CD4-positive, alpha-beta T cell (primary cell): Measurements from ENCODE around the gene APOA4. TPM values are rescaled to one million over a fixed set of nuclear protein-coding genes. Genes with fewer than 3 reads are reported as not detected.
A peak's percentile ranks its signal among the peaks of the same experiment; 100 is the strongest.

ENCODE experiments used
- ATAC-seq: fragments of 200-7000 bp; cut with Tn5 transposase; one replicate; pipeline ENCODE4 v1.10.0; 2022; ENCODE audit warnings: mild to moderate bottlenecking; ENCODE audit not compliant: poor library complexity
- CTCF ChIA-PET: fragments of 350-600 bp; sonication (Branson Sonifier 250); formaldehyde crosslinking; loops from one replicate; lab custom pipeline; 2021; ENCODE audit warnings: antibody characterized with exemption, inconsistent platforms; lab: Charles Lee
- POLR2A ChIA-PET: fragments of 350-600 bp; sonication (Branson Sonifier 250); formaldehyde crosslinking; loops from one replicate; lab custom pipeline; 2021; ENCODE audit warnings: antibody characterized with exemption, inconsistent platforms; lab: Charles Lee
- DNase-seq, 14 experiments: peaks; one replicate each; pipeline ENCODE4 v3.0.0-alpha.2; 2013 to 2020; ENCODE audit warnings: mixed read lengths in 2 of 14
- H3K27ac ChIP-seq, 2 donors: one replicate each; pipeline versions ENCODE4 v1.5.1 to v1.7.0; 2013; ENCODE audit warnings: low read length in 2 of 2, low read depth in 1 of 2, mild to moderate bottlenecking in 1 of 2
- H3K27me3 ChIP-seq, 2 experiments: 1 replicate in 1 of 2; 2 replicates in 1 of 2; pipeline versions ENCODE4 v1.6.1 to v1.7.0; 2013; ENCODE audit warnings: low read length in 2 of 2, control low read depth in 1 of 2, mild to moderate bottlenecking in 1 of 2, moderate library complexity in 1 of 2; ENCODE audit not compliant: insufficient read depth in 2 of 2, control insufficient read depth in 1 of 2
- H3K36me3 ChIP-seq: one replicate; pipeline ENCODE4 v1.6.1; 2013; ENCODE audit warnings: low read length, control low read depth; ENCODE audit not compliant: insufficient read depth
- H3K4me1 ChIP-seq: one replicate; pipeline ENCODE4 v1.6.1; 2013; ENCODE audit warnings: low read length, control low read depth; ENCODE audit not compliant: insufficient read depth
- H3K4me3 ChIP-seq: one replicate; pipeline ENCODE4 v1.5.1; 2013; ENCODE audit warnings: mild to moderate bottlenecking, low read length, moderate library complexity
- H3K9me3 ChIP-seq, 2 experiments: 1 replicate in 1 of 2; 2 replicates in 1 of 2; pipeline versions ENCODE4 v1.6.1 to v1.7.0; 2013; ENCODE audit warnings: low read length in 2 of 2, mild to moderate bottlenecking in 2 of 2, control low read depth in 1 of 2, moderate library complexity in 1 of 2; ENCODE audit not compliant: control insufficient read depth in 1 of 2, insufficient read depth in 1 of 2
- H3K27ac Mint-ChIP-seq: one replicate; pipeline ENCODE4 v1.8.0; 2020; ENCODE audit warnings: mixed read lengths
- H3K27me3 Mint-ChIP-seq: one replicate; pipeline ENCODE4 v1.8.0; 2021; ENCODE audit warnings: mixed read lengths
- H3K36me3 Mint-ChIP-seq: one replicate; pipeline ENCODE4 v1.8.0; 2021; ENCODE audit warnings: low read depth, mixed read lengths
- H3K4me1 Mint-ChIP-seq: one replicate; pipeline ENCODE4 v1.8.0; 2021; ENCODE audit warnings: low read depth, mixed read lengths
- H3K4me3 Mint-ChIP-seq: one replicate; pipeline ENCODE4 v1.8.0; 2020; ENCODE audit warnings: mild to moderate bottlenecking, mixed read lengths
- H3K9me3 Mint-ChIP-seq: one replicate; pipeline ENCODE4 v1.8.0; 2020; ENCODE audit warnings: mixed read lengths
- CTCF ChIP-seq: fragments of 200-600 bp; IDR thresholded peaks from one replicate; pipeline ENCODE4 v1.8.0; 2022; ENCODE audit warnings: antibody characterized with exemption, mild to moderate bottlenecking
- intact Hi-C, 2 experiments: fragments of 100-400 bp; cut with DNase I in 1 of 2; cut with micrococcal nuclease in 1 of 2; formaldehyde crosslinking; loops; one replicate each; pipeline versions ENCODE4 v1.15.1 to v1.9.0; 2023 to 2025; cut with DNase I, micrococcal nuclease
- total RNA-seq, 174 experiments: library from RNA in 2 of 174; stranded (reverse) in 2 of 174; gene quantifications; one replicate each; pipeline ENCODE4 v1.2.3 and lab custom pipeline; 2021 to 2026

APOA4 gene
- total RNA-seq, 2 experiments from 2014 or later: not detected

- peaks cover 38% of the 10 kb centered on the region for H3K36me3 Mint-ChIP-seq
- no peaks in the 10 kb centered on the region for H3K9me3 Mint-ChIP-seq
- H3K36me3 ChIP-seq: peaks cover 30% of the 10 kb centered on the region
- no peak for TF ChIP-seq CTCF
- ChIA-PET CTCF (interaction anchor here (1.7 kb wide), 1 partner anchor 264 kb away, joined by 3 read pairs; no protein-coding TSS in a partner anchor), POLR2A (no interaction called here)
- ATAC-seq (no peak), DNase-seq (no peak)
- no peak overlapping the region for H3K27ac Mint-ChIP-seq
- peak overlapping the region; percentile 23 for H3K4me3 Mint-ChIP-seq
- H3K4me1 ChIP-seq: no peaks in the 10 kb centered on the region
- no peaks in the 10 kb centered on the region for H3K27me3 ChIP-seq
- no peaks in the 10 kb centered on the region for H3K4me1 Mint-ChIP-seq
- H3K27ac ChIP-seq: no peak overlapping the region
- intact Hi-C loops: no loop called here
- no peak overlapping the region for H3K4me3 ChIP-seq
- H3K9me3 ChIP-seq: no peaks in the 10 kb centered on the region
- H3K27me3 Mint-ChIP-seq: no peaks in the 10 kb centered on the region
Observed at GRCh38 chr11:116842117-116842516, 19.0 kb upstream of the APOA4 start.

- Histone ChIP-seq H3K4me3 (no peak overlapping the region), H3K9me3 (no peaks in the 10 kb centered on the region), H3K4me1 (peaks cover 7% of the 10 kb centered on the region), H3K27ac (no peak overlapping the region), H3K27me3 (no peaks in the 10 kb centered on the region), H3K36me3 (peaks cover 18% of the 10 kb centered on the region)
- DNase-seq: no peak
- intact Hi-C loops: no loop called here
- Mint-ChIP-seq H3K36me3 (peaks cover 25% of the 10 kb centered on the region), H3K27me3 (no peaks in the 10 kb centered on the region), H3K27ac (no peak overlapping the region), H3K9me3 (no peaks in the 10 kb centered on the region), H3K4me3 (no peak overlapping the region), H3K4me1 (peaks cover 4% of the 10 kb centered on the region)
- POLR2A ChIA-PET: no interaction called here
- CTCF ChIA-PET: interaction anchor here (1.2 to 1.7 kb wide), 2 partner anchors 12 to 265 kb away, joined by 3 read pairs; no protein-coding TSS in a partner anchor
- TF ChIP-seq CTCF: no peak
- ATAC-seq: no peak
Observed at GRCh38 chr11:116840746-116841296, 17.7 kb upstream of the APOA4 start.

- ChIA-PET CTCF (interaction anchor here (1.2 kb wide), 1 partner anchor 13 kb away, joined by 3 read pairs; no protein-coding TSS in a partner anchor), POLR2A (no interaction called here)
- Histone ChIP-seq H3K27ac (no peak overlapping the region), H3K4me3 (no peak overlapping the region), H3K4me1 (peaks cover 12% of the 10 kb centered on the region), H3K9me3 (no peaks in the 10 kb centered on the region), H3K27me3 (no peaks in the 10 kb centered on the region), H3K36me3 (peaks cover 12% of the 10 kb centered on the region)
- peak; percentile 14 for TF ChIP-seq CTCF
- DNase-seq (peak in 1 of 14 experiments; percentile 29), ATAC-seq (no peak)
- peaks cover 20% of the 10 kb centered on the region for H3K36me3 Mint-ChIP-seq
- no peak overlapping the region for H3K4me3 Mint-ChIP-seq
- no peaks in the 10 kb centered on the region for H3K9me3 Mint-ChIP-seq
- peaks cover 6% of the 10 kb centered on the region for H3K4me1 Mint-ChIP-seq
- H3K27me3 Mint-ChIP-seq: no peaks in the 10 kb centered on the region
- intact Hi-C loops: no loop called here
- H3K27ac Mint-ChIP-seq: no peak overlapping the region
Observed at GRCh38 chr11:116840224-116840745, 17.2 kb upstream of the APOA4 start.
